Lower leg skin (tissue), 3 donors: ENCODE measurements around the gene APOBEC3F.

Experiments
- POLR2A ChIP-seq, 2 donors: fragments of 450-650 bp; IDR thresholded peaks; one replicate each; pipeline ENCODE4 v1.6.1; 2016 to 2017; ENCODE audit warnings: antibody characterized with exemption in 2 of 2, mild to moderate bottlenecking in 1 of 2, moderate library complexity in 1 of 2
- TF ChIP-seq, protein P1 (sequence below), 3 donors: fragments of 450-650 bp; IDR thresholded peaks; one replicate each; pipeline ENCODE4 v1.5.1; 2016; ENCODE audit warnings: antibody characterized with exemption in 3 of 3, mild to moderate bottlenecking in 3 of 3, moderate library complexity in 2 of 3

DNA sequence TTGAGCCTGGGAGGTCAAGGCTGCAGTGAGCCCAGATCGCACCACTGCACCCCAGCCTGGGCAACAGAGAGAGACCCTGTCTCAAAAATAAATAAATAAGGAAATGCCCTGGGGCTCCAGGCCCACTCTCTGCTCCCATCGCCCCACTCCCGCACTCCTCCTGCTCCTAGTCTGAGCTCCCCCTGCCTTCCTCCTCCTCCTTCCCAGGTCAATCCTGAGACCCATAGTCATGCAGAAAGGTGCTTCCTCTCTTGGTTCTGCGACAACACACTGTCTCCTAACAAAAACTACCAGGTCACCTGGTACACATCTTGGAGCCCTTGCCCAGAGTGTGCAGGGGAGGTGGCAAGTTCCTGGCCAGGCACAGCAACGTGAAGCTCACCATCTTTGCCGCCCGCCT lies 29.5 kb downstream of the APOBEC3F start:
- TF ChIP-seq, protein P1, sequence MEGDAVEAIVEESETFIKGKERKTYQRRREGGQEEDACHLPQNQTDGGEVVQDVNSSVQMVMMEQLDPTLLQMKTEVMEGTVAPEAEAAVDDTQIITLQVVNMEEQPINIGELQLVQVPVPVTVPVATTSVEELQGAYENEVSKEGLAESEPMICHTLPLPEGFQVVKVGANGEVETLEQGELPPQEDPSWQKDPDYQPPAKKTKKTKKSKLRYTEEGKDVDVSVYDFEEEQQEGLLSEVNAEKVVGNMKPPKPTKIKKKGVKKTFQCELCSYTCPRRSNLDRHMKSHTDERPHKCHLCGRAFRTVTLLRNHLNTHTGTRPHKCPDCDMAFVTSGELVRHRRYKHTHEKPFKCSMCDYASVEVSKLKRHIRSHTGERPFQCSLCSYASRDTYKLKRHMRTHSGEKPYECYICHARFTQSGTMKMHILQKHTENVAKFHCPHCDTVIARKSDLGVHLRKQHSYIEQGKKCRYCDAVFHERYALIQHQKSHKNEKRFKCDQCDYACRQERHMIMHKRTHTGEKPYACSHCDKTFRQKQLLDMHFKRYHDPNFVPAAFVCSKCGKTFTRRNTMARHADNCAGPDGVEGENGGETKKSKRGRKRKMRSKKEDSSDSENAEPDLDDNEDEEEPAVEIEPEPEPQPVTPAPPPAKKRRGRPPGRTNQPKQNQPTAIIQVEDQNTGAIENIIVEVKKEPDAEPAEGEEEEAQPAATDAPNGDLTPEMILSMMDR (IDR thresholded peaks at IDR 0.05), result no peak
- TF ChIP-seq POLR2A (IDR thresholded peaks at IDR 0.05), result no peak
